Cardiac fibroblast (primary cell): ENCODE data around the gene ZER1.

Experiments
- DNase-seq, 2 donors: peaks; one replicate each; pipeline versions ENCODE4 v3.0.0 to v3.0.0-alpha.2; 2010; ENCODE audit warnings: low read depth in 2 of 2
- H3K4me3 ChIP-seq, 2 donors: replicated peaks in 1 of 2; 1 replicate in 1 of 2; 2 replicates in 1 of 2; pipeline ENCODE4 v1.5.1; 2011; ENCODE audit warnings: low read depth in 2 of 2, low read length in 2 of 2, mild to moderate bottlenecking in 2 of 2, moderate library complexity in 1 of 2
- TF ChIP-seq, protein P1 (sequence below): IDR thresholded peaks from one replicate; pipeline ENCODE4 v1.5.1; 2011; ENCODE audit warnings: low read depth, mild to moderate bottlenecking, low read length, inconsistent platforms

The ZER1 gene

GRCh38 chr9:128729302-128729701 lies 42.4 kb downstream of the ZER1 start:
- H3K4me3 ChIP-seq, result no peak overlapping the region
- DNase-seq, result no peak
- TF ChIP-seq, protein P1, sequence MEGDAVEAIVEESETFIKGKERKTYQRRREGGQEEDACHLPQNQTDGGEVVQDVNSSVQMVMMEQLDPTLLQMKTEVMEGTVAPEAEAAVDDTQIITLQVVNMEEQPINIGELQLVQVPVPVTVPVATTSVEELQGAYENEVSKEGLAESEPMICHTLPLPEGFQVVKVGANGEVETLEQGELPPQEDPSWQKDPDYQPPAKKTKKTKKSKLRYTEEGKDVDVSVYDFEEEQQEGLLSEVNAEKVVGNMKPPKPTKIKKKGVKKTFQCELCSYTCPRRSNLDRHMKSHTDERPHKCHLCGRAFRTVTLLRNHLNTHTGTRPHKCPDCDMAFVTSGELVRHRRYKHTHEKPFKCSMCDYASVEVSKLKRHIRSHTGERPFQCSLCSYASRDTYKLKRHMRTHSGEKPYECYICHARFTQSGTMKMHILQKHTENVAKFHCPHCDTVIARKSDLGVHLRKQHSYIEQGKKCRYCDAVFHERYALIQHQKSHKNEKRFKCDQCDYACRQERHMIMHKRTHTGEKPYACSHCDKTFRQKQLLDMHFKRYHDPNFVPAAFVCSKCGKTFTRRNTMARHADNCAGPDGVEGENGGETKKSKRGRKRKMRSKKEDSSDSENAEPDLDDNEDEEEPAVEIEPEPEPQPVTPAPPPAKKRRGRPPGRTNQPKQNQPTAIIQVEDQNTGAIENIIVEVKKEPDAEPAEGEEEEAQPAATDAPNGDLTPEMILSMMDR, result no peak

GRCh38 chr9:128728298-128728697 lies 43.4 kb downstream of the ZER1 start:
- no peak overlapping the region for H3K4me3 ChIP-seq
- no peak for DNase-seq
- TF ChIP-seq, protein P1, result no peak

GRCh38 chr9:128727640-128728248 lies 44.0 kb downstream of the ZER1 start:
- DNase-seq, result no peak
- TF ChIP-seq, protein P1, result no peak
- H3K4me3 ChIP-seq, result no peak overlapping the region

DNA sequence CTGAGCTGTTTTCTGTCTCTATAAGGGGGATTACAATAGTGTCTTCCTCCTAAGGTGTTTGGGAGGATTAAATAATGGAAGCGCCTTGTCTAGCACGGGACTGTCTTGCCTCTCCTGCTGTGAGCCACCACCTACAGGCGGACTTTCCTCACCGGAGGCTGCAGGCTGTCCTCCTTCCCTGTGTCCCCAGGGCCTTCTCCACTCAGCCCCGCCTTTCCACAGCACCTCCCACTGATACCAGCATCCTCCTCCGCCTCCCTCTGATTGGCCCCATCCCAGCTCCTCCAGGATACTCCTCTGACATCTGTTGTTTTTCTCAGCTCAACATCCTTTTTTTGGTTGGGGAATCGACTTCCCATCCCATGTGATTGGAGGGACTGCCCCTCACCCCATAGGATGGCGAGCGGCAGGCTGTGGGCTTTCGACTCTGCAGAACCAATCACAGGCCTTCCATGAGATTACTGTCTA lies 46.9 kb downstream of the ZER1 start:
- TF ChIP-seq, protein P1, result no peak
- peak; percentile 86 to 91 for DNase-seq
- peak overlapping the region; percentile 68 to 75 for H3K4me3 ChIP-seq

- peak; percentile 94 for DNase-seq
- H3K4me3 ChIP-seq, result peak within 1 kb of the TSS; percentile 68 to 75
- TF ChIP-seq, protein P1, result no peak
Measured at GRCh38 chr9:128723866-128724743, 47.6 kb downstream of the ZER1 start, which contains the start of gene ZDHHC12. Gene ZDHHC12, minus strand, starts transcription at chr9:128724127. Its CDS starts 34 bp downstream, at chr9:128724093.

- H3K4me3 ChIP-seq, result peak overlapping the region; percentile 68 to 75
- TF ChIP-seq, protein P1, result no peak
- no peak for DNase-seq
Measured at GRCh38 chr9:128723352-128723865, 48.3 kb downstream of the ZER1 start.
